M059J (cell line): ENCODE measurements around the gene PLPPR1. TPM values are rescaled to one million over a fixed set of nuclear protein-coding genes. Genes with fewer than 3 reads are reported as not detected.
A peak's percentile ranks its signal among the peaks of the same experiment; 100 is the strongest.

Source experiments
- DNase-seq: peaks from one replicate; pipeline ENCODE4 v3.0.0-alpha.2; 2012; ENCODE audit warnings: low read depth
- total RNA-seq: library from RNA; depleted of rRNA; stranded (reverse); fragments of >200 nt; shearing (Covaris generic); gene quantifications from 2 replicates; pipeline ENCODE4 v1.2.3, GENCODE V29; 2014

Gene PLPPR1
- total RNA-seq, 1 experiment from 2014 or later: not detected

DNA sequence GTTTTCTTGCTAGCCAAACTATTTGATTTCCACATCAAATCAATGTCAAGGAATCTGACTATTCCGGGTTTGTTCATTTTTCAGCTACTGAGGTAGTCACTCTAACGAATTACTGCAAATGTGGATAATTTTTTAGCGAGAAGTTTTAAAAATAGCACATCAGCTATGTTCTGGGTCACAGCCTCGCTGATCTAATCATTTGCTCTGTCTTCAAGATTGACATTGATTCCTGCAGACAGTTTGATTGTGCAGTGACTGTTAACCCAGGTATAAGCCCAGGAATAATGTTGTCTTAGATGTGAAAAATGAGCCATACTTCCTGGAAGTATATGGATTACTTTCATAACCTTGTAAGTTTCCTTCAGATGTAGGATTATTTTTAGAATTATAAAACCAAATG is 181.1 kb downstream of the PLPPR1 start:
- no peak for DNase-seq

DNA sequence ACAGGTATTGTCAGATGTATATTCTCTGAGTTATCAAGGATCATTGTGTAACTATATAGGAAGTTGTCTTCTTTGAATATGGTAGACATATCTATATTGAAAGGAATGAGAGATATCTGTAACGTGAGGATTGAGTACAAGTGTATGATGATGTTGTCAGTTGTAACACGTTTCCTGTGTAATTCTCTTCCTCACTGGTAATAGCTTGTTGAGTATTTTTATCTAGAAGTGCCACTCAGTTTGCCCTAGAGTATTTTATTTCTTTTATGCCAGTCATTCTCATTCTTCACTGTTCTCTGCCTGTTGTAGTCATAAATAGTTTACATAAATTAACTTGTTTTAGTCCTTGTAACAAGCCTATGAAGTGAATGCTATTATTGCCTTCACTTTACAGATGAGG is 184.1 kb downstream of the PLPPR1 start:
- DNase-seq: no peak

DNA sequence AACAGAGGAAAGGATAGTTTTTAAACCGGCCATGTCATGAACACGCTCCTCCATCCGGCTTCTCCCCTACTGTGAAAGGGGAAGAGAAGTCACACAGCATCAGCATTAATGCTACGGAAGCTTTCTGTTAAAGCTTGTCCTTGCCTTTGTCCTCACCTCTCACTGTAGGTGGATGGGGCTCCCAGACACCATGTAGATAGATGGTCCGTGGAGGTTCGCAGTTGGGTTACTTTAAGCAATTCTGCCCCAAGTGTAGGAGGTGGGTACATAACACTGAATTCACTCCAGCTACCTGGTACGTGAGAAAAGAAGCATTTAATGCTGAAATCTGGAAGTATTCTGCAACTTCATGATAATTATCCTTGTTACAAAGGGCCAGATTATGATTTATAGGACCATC is 190.5 kb downstream of the PLPPR1 start:
- DNase-seq: peak; percentile 1

DNA sequence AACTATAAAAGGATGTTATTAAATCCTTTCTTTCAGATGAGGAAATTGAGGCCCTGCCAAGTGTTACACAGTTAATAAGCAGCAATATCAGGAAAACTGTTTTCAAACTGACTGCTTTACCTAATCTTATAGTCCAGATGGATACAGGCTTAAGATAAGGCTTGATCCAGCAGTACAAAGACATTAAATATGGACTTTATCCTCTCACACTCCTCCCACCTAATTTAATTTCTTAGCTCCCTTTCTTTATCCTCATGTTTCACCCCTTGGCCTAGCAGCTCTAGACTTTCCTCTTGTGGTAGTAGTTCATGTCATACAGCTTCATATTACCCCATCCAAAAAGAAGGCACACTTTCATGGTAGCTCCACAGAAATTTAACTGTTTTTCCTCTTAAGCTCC is 191.8 kb downstream of the PLPPR1 start:
- DNase-seq: no peak

DNA sequence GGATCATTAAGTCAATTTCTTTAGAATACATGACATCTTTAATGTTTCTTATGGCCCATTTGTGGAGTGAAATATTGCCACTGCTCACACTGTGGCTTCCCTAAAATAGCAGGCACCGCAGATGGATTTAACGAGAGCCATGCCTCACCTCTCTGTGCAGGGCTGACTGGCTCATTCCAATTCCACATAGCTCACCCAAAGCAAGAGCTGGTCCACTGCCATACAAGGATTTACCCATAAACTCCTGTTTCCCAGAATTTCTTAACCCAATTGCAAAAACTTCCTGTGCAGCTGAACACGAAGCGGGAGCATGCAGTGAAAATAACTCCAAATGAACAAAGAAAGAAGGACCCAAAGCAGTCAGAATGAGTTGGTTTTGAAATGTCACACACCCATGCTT is 196.7 kb downstream of the PLPPR1 start:
- no peak for DNase-seq

DNA sequence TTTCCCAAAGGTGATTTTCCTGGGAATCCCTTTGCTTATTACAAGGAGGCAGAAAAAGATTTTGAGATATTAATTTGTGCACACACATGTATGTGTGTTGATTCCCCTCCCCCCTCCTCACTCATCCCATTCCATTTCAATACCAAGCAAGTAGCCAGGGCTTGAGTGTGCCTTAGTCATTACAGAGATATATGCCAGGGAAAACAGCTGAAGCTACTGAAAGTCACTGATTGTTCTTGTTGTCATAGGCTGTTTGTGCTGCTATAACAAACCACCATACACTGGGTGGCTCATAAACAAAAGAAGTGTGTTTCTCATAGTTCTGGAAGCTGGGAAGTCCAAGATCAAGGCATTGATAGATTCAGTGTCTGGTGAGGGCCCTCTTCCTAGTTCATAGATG is 197.6 kb downstream of the PLPPR1 start:
- DNase-seq: no peak

DNA sequence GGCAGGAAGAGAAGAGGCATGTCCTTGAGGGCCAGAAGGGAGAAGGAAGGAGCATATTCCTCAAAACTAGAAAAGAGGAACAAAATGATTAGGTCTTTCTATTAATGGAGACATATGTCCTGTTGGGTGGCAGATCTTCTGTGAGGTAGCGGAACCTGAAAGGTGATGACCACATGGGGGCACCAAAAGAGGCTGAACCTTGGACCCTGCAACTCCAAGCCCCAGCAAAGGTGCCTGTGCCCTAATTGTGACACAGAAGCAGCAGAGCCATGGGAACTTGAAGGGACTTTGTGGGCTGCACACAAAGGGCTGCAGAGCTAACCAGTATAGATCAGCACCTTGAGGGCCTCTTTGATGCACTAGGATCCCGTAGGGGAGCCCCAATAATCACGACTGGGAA is 198.3 kb downstream of the PLPPR1 start:
- no peak for DNase-seq

DNA sequence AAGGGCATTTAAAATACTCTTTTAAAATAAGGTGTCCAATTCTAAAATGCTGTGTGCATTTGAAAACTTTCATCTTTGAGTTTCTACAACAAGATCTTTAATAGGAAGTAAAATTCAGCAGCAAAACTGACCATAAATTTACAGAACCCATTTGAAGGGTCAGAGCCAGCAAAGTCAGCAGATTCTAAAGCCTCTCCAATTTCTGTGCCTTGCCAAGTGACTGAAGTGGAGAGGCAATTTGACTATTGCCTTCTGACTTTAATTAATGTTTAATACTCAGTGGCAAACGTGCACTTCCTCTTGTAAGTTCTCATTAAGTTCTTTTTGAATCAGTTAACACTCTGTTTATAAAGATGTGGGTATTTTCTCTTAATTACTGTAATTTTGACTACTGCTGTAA is 201.1 kb downstream of the PLPPR1 start:
- no peak for DNase-seq

DNA sequence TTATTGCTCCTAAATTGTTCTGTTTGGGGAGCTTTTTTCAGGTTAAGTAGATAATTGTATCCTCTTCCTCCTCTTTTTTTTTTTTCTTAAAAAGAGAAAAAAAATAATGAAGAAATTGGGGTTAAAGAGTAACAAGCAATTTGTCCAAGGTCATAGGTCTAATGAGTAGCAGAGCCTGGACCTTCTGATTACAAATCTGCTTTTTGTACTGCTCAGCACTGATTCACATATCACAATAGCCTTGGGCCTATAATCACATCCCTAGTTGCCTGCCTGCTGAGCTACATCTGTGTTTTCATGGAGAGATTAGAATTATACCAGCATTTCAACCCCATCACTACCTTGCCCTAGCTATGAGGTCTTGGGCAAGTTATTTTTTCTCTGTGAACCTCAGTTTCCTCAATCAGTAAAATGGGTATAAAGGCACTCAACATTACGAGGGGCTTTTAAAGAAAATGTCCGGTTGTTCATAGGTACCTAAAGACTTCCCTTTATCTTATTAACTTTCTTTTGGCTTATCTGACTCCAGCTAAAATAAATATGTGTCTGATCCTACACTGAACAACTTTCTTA is 204.0 kb downstream of the PLPPR1 start:
- no peak for DNase-seq

DNA sequence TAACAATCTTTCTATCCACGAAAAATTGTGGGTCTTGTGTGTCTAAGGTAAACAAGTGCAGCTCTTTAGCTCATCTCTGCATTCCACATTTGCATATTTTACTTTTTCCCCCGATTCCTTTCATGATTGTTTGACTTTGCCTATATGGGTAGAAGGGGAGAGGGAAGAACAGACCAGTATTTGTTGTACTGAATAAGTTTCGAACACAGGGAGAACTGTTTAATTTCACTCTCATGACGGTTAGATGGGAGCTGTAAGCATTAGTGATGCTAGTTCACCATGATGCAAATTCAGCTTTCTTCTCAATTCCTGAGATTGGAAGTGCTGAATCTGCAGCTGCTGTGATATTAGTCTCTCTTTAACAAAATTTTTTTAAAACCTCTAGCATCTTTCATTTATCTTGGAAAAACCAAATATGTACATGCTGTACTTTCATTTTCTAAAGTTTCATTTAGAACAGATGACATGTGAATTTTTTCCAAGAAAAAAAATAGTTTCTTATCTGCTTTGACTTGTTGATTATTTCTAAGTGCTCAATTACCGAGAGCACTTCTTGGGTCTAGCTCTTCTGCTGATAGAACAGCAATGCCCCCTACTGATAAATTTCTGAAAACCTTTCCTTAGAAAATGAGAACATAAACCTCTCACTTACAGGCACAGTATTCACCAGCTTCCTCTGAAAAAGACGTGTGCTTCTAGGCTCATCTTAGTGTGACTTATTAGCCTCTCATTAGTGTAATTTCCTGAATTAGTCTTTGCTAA is 206.8 kb downstream of the PLPPR1 start:
- peak; percentile 15 for DNase-seq

DNA sequence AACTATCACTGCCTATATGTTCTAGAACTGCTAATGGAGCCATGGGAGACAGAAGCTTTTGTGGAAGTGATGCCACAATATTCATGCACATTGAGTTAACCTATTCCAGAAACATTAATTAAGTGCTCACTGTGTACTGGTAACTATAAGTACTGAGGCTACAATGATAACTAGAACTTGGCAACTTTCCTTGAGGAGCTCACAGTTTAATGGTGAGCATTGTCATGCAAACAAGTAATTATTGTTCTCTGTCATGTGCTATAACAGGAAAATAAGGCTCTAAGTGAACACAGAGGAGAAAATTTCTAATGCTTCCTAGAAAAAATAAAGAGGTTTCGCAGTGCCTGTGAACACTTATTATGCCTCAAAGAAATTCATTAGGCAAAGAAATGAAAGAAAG is 214.1 kb downstream of the PLPPR1 start:
- no peak for DNase-seq

DNA sequence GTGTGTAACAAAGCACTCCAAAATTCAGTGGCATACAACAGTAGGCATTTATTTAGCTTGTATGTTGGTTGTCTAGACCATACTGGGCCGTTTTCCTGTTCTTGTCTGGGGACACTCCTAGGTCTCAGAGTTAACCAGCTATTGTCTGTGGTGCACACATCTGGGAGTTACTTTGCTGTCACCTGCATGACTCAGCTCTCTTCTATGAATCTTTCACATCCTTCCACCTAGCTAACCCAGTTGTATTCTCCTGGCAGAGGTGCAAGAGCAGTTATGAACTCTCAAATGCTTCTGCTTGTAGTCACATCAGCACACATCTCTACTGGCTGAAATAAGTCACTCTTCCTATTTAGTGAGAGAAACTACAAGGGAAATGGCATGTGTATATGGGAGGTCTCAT is 218.2 kb downstream of the PLPPR1 start:
- no peak for DNase-seq

DNA sequence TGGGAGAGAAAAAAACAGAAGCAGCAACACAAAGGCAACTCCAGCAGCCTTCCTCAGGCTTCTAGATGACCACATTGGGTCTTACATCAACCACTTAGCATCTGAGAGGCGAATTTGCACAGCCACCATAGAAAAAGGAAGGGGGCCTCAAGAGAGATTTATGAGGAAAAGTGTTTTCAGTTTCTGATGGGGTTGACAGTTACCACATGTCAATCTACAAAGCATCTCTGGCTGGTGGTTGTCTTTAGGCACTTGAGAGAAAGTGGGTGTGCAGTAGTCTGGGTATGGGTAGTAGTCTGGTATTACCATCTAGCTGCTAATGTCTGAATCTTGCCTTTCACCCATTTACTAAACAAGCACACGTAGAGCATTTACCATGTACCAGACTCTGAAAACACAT is 218.8 kb downstream of the PLPPR1 start:
- no peak for DNase-seq

DNA sequence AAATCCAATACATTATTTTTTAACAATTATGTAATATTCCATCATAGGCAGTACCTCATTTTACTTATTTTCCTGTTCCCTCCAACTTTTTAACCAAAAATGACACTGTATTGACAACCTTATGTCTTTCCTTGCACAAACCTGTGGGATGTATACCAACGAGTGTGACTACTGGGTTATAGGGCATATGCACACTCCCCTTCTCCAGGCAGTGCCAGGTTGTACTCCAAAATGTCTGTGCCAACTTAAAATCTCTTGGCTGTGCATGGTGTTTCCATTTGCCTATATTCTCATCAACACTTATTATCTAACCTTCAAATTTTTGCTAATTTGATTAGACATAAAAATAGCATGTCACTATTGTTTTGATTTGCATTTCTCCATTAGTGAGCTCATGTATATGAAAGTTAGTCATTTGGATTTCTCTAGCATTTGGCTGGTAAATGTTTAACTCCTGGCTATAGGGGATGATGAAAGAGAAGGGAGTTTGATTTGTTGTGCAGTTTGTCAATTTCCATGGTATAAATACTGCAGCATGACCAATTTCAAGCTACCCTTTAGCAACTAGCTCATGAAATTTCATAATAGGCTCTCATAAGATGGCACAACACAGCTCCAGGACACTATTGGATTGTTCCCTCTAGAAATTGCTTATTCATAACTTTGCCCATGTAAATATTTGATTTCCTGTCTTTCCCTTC is 226.4 kb downstream of the PLPPR1 start:
- DNase-seq: no peak

DNA sequence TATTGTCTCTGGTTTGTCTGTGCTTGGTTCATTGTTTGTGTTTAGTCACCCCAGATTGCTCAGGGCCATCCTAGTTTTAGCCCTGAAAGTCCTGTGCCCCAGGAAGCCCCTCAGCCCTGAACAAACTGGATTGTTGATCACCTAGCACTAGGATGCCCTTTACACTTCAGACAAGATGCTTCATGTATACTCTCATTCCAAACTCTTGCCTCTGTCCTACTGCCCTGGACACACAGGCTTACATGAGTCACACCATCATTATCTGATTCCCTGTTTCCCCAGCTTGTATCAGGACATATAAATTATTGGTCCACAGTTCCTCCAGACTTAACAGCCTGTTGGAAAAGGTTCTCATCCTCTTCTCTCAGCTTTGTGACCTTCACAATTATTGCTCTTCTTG is 236.2 kb downstream of the PLPPR1 start:
- no peak for DNase-seq

DNA sequence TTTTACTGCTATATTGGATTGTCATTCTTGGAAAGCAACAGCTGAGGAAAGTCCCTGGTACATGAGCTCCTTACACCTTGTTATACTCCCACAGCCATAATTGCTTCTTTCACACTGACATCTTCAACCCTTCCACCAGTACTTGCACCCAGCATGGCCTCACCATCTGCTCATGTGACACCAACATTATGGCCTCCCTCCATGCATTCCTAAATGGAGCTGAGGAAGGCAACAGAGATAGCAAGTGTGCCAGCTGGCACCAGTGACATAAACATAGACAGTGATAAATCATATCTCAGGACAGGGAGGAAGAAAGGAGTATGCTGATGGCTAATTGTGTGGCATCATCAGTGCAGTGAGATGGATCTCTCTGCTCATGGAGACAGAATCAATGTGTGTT is 236.7 kb downstream of the PLPPR1 start:
- DNase-seq: no peak

DNA sequence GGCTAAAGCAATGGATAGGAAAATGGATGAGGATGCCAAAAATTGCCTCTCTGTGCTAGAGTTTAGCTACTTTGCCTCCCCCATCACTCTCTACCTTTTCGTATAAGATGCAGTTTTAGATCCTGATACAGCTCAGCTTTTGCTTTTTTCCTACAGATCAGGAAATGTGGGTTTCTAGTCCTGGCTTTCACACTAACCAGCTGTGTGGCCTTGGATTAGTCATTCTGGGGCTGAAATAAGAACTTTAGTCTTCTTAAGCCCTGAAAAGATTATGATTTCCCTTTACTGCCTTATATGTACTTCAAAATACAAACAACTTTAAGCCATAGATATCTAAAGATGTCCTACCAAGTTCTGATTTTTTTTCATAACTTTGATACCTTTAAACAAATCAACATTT is 239.9 kb downstream of the PLPPR1 start:
- no peak for DNase-seq

DNA sequence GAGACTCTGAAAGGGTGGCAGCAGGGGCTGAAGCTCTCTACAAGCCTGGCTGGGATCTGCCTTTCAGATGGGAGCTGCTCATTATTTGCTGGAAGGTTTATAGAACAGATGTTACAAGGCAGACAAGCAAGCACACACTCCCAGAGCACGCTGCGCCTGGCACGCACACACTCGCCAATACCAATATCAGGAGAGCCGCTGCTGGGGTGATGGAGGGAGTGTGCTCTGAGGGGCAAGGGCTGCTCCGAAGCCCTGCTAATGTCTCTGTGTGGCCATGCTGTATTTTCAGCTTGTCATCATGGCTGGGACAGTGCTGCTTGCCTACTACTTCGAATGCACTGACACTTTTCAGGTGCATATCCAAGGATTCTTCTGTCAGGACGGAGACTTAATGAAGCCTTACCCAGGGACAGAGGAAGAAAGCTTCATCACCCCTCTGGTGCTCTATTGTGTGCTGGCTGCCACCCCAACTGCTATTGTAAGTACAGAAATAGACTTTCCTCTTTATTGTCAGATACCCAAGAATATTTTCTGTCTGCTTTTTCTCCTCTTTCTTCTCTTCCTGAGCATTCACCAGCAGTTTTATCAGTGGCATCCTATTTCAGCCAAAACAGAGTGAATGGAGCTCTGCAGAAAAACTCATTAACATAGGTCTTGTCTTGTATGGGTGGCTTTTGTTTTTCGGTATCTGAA is 241.2 kb downstream of the PLPPR1 start:
- no peak for DNase-seq

DNA sequence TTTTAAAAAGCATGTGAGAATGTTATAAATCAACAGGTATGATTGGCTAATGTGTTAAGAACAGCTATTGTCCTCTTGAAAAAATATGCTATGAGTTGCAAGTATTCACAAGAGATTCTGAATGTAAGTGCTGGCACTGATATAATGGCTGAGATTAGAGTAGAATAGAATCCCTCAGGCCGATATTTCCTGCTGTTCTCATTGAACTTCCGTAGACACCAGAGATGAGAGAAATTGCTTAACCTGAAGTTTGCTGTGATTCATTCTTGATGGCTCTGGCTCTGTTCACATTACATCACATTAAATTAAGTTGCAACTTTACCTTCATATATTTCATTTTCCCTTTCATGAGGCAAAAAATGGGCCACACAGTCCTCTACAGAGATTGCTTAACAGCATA is 241.8 kb downstream of the PLPPR1 start:
- no peak for DNase-seq

DNA sequence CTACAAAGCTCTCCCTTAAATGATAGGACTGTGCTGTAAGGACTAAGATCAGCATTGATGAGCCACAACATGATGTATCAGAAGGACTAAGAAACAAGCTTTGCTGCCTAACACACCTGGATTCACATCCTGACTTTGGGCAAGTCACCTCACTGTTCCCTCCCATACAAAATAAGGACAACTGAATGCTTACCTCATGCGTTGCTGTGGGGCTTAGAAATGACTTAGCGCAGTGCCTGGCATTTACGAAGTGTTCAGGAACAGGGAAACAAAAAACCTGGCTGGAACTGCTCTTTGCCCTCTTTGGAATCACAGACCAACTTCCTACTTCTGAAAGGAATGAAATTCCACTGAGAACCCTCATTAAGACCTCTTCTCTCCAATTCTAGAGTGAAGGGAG is 242.6 kb downstream of the PLPPR1 start:
- DNase-seq: no peak

DNA sequence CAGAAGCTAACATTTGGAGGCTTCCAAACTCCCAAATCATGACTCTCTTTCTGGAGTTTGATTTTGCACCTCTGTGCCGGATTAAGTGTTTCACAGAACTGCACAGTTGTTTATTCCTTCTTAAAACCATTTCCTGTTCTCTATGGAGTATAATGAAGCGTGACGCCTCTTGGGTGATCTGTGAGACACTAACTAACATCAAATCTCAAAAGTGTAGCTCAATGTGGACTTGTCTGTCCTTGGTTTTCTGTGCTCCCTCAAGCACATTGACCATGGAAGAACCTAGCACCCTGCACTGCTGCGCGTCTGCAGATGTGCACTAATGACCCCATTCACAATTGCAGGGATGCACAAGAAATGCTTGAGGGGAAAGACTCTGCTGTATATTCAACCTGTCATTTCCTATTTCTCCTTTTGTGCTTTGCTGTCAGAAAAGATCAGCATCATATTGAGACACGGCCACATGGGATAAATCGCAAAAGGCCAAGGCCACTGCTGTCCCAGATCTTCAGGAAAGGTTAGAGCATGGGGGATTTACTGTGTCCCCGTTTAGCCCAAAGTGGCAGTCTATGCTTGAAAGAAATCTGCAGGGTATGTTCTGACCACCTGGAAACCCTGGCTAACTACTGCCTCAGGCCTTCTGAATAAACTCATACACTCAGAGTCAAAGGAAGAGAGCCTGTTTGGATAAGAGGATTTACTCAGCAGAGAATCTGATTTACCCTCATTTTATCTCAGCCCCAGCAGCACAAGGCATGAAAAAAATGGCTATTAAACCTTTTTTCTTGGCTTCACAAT is 246.6 kb downstream of the PLPPR1 start:
- DNase-seq: no peak

DNA sequence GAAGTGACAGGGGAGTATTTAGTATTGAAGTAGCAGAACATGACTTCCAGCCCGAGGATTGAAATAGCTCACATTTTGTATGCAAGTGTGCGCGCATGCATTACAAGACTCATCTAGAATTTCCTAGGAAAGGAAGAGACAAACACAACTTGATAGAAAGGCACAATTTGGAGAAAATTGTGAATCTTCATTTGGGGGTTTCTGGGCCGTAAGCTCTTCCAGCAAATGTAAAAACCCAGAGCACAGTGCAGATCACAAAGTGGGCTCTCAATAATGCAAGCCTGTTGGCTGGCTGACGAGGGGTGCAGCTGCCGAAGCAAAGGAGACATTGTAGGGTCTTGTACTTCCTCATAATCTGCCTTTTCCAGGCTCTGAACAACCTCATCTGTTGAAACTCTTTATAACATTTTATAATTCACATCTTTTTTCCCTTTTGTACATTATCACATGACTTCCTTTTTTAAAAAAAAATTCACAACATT is 247.3 kb downstream of the PLPPR1 start:
- DNase-seq: no peak
